GM12874 (cell line): ENCODE data around the gene HYDIN.

Experiments used
- CTCF ChIP-seq: IDR thresholded peaks from 2 replicates; pipeline ENCODE4 v1.5.1; 2011; ENCODE audit warnings: low read depth, mild to moderate bottlenecking, control low read depth, low read length, moderate library complexity; ENCODE audit not compliant: insufficient read depth

HYDIN gene

GRCh38 chr16:70782237-70782636 lies 448.3 kb downstream of the HYDIN start:
- TF ChIP-seq CTCF: no peak

- TF ChIP-seq CTCF: no peak
Measured at GRCh38 chr16:70781800-70782199, 448.7 kb downstream of the HYDIN start.

GRCh38 chr16:70780546-70780945 lies 450.0 kb downstream of the HYDIN start:
- TF ChIP-seq CTCF: no peak

- TF ChIP-seq CTCF: no peak
Measured at GRCh38 chr16:70779361-70779760, 451.2 kb downstream of the HYDIN start.

- TF ChIP-seq CTCF: no peak
Measured at GRCh38 chr16:70778901-70779309, 451.6 kb downstream of the HYDIN start.

- TF ChIP-seq CTCF: no peak
Measured at GRCh38 chr16:70777973-70778406, 452.5 kb downstream of the HYDIN start.

- no peak for TF ChIP-seq CTCF
Measured at GRCh38 chr16:70777496-70777895, 453.0 kb downstream of the HYDIN start.

GRCh38 chr16:70775399-70775798 lies 455.1 kb downstream of the HYDIN start:
- no peak for TF ChIP-seq CTCF
